ENCODE measurements around the gene FAM151A.
A peak's percentile ranks its signal among the peaks of the same experiment; 100 is the strongest.

Gene FAM151A

GRCh38 chr1:54623216-54624007, at the start of gene FAM151A:
Gene FAM151A, minus strand, starts transcription at chr1:54623525. Its CDS starts 130 bp downstream, at chr1:54623395.
- no peak for DNase-seq (ENCODE audit: low read depth)

GRCh38 chr1:54671985-54672608, 48.8 kb upstream of the FAM151A start:
- DNase-seq (ENCODE audit: low read depth): peak; percentile 18

DNA sequence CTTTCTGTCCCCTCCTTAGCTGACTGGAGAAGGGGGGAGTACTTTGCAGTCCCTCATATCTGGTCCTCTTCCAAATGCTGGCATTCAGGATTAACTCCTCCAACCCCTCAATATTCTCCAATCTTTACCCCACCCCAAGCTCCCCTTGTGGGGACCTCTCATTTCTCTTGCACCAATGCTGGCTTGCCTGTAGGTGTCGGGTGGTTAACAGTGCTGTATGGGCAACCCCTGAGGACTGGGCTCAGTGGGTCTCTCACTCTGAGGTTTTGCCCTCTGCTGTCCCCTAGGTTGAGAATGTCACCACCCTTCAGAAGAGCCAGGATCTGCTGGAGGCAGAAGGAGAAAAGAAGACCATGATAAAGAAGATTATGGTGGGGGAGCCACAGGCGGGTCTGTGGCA, 45.2 kb upstream of the FAM151A start:
- DNase-seq (ENCODE audit: low read depth): no peak

GRCh38 chr1:54667797-54668196, 44.5 kb upstream of the FAM151A start:
- no peak for DNase-seq (ENCODE audit: low read depth)

GRCh38 chr1:54666333-54666732, 43.0 kb upstream of the FAM151A start:
- DNase-seq (ENCODE audit: low read depth): no peak

DNA sequence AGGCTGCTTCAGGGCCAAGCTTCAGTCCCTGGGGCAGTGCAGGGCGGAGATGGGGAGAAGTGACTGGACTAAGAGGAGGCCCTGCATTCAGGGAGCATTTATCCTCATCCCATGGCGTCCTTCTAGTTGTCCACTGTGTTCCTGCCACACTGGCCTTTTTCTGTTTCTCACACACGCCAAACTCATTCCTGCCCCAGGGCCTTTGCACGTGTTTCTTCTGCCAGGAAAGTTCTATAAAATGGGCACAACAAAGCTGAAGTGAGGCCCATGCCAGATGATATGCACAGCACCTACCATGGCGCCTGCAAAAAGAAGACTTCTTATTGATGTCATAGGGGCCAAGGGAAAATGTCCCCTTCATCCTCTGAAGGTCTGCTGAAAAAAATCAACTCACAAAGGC, 42.5 kb upstream of the FAM151A start:
- DNase-seq (ENCODE audit: low read depth): no peak

DNA sequence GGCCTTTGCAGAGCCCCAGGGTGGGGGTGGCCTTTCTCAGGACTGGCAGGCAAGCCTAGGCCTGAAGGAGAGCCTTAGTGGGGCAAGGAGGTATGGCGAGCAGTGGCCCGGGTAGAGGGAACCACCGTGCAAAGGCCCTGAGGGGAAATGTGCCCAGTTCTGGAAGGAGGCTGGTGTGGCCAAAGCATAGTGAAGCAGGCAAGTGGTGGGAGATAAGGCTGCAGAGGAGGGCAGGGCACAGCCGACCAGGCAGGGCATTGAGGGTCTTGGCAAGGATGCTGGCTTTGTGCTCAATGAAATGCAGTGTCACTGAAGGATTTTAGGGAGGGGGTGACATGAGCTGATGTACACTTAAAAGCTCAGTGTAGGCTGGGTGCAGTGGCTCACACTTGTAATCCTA, 41.0 kb upstream of the FAM151A start:
- no peak for DNase-seq (ENCODE audit: low read depth)

DNA sequence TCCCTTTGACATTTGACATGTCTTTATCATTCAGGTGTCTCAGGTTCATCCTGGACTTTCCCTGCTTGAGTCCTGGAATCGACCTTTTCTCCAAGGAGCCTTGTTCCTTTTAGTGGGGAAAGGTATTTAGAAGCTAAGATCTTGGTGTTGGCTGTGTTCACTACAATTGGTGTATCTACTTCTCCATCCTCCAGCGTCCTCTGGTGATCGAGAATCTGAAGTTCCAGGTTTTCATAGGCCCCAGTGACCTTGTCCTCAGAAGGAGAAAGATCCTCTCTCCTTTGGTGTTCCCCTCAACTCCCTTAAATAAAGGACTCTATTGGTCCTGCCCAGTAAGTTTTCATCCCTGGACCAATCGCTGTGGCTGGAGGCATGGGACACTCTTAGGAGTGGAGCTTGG, 40.4 kb upstream of the FAM151A start:
- no peak for DNase-seq (ENCODE audit: low read depth)

- no peak for DNase-seq (ENCODE audit: low read depth)
These were observed 35.0 kb upstream of the FAM151A start for GRCh38 chr1:54658164-54658913.

GRCh38 chr1:54653036-54653435, 29.7 kb upstream of the FAM151A start:
- DNase-seq (ENCODE audit: low read depth): no peak

DNA sequence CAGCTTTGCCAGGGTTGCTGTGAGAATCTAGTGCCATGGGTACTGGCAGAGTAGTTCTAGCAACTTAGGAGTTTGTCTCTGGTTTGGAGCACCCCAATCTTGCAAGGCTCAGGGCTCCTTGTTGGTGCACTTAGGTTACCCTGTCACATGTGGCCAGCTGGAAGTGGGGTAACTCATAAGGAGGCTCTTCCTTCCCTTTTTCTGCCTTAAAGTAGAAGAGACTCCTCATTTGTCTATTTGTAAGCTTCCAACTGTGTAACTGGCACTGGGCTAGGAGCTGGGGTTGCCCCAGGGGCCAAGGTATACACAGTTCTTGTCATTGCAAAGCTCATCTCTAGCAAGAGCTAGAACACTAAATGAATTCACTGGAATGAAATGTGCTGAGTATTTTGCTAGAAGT, 28.8 kb upstream of the FAM151A start:
- DNase-seq (ENCODE audit: low read depth): no peak

GRCh38 chr1:54651608-54652007, 28.3 kb upstream of the FAM151A start:
- no peak for DNase-seq (ENCODE audit: low read depth)

- no peak for DNase-seq (ENCODE audit: low read depth)
These were observed 27.1 kb upstream of the FAM151A start for GRCh38 chr1:54650417-54650816.

GRCh38 chr1:54649921-54650320, 26.6 kb upstream of the FAM151A start:
- no peak for DNase-seq (ENCODE audit: low read depth)

DNA sequence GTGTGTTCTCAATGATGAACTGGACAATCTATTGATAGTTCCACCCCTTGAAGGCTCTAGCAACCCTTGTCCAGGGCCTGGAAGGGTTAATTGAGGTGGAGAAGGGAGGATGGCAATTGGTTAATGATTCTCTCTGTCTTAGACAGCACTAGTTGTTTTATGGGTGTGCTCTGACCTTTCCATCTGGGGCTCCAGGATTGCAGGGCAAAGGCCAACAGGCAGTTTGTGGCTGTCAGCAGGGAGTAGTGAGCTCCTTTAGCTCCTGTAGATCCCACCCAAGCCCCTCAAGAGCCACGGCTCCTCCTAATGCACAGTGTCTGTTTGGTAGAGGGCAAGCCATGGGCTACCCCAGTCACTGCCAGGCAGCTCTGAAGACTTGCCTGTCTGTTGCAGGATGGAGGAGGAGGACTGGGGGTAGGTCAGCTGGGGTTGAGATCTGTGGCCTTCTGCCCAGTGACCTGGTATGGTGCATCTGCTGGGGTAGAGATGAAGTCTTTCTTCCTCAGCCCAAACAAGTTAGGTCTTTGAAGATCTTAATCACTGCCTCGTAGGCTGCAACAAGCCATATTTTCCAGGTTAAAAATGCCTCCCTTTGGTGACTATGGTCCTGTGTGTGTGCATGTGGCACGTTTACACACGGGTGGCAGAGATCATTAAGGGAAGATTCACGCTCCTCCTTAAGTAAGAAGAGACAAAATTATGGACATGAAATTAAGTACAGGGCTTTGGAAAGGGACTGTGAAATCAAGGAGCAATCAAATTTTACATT, 26.0 kb upstream of the FAM151A start:
- no peak for DNase-seq (ENCODE audit: low read depth)

- DNase-seq (ENCODE audit: low read depth): no peak
These were observed 22.7 kb upstream of the FAM151A start for GRCh38 chr1:54645806-54646676.

GRCh38 chr1:54643736-54644135, 20.4 kb upstream of the FAM151A start:
- DNase-seq (ENCODE audit: low read depth): no peak

- no peak for DNase-seq (ENCODE audit: low read depth)
These were observed 17.8 kb upstream of the FAM151A start, which contains the start of gene MROH7 for GRCh38 chr1:54640863-54641836. Gene MROH7, plus strand, starts transcription at chr1:54641786. Its CDS starts 11,141 bp downstream, at chr1:54652927.

DNA sequence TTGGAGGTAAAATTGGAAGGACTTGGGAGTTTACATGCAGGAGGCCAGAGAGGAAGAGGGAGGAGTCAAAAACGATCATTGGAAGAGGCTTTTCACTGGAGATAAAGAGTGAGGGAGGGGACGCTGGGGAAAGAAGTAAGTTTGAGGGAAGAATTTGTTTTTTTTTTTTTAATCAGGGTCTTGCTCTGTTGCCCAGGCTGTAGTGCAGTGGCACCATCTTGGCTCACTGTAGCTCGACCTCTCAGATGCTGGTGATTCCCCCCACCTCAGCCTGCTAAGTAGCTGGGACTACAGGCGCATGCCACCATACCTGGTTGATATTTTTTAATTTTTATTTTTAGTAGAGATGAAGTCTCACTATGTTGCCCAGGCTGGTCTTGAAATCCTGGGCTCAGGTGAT, 17.0 kb upstream of the FAM151A start:
- DNase-seq (ENCODE audit: low read depth): no peak

Measured in fibroblast of the conjunctiva (primary cell).